Stomach (tissue), 9 donors: Measurements from ENCODE around the gene NUDT6. TPM values are rescaled to one million over a fixed set of nuclear protein-coding genes. Genes with fewer than 3 reads are reported as not detected.
"Not testable (repeated sequence)": the region's sequence is repeated elsewhere in the genome, so short reads cannot be mapped to it uniquely, and the experiment has no call there.

ENCODE experiments used
- DNase-seq, 2 donors: peaks; one replicate each; pipeline versions ENCODE4 v3.0.0 to v3.0.0-alpha.2; 2013 to 2019
- H3K27ac ChIP-seq, 5 donors: fragments of 200-600 bp in 4 of 5; sonication (generic) in 4 of 5; one replicate each; pipeline ENCODE4 v1.5.1; 2013 to 2019; ENCODE audit warnings: mild to moderate bottlenecking in 1 of 5, moderate library complexity in 1 of 5
- H3K27me3 ChIP-seq, 3 donors: fragments of 200-600 bp; sonication (generic); one replicate each; pipeline ENCODE4 v1.5.1; 2017 to 2019; ENCODE audit warnings: mixed run types in 1 of 3
- H3K36me3 ChIP-seq, 4 donors: fragments of 200-600 bp; sonication (generic); 1 replicate in 3 of 4; 2 replicates in 1 of 4; pipeline ENCODE4 v1.5.1; 2016 to 2019
- H3K4me1 ChIP-seq, 4 donors: fragments of 200-600 bp; sonication (generic); one replicate each; pipeline ENCODE4 v1.5.1; 2016 to 2019
- H3K4me3 ChIP-seq, 4 donors: fragments of 200-600 bp; sonication (generic) in 3 of 4; one replicate each; pipeline ENCODE4 v1.5.1; 2016 to 2019; ENCODE audit warnings: mild to moderate bottlenecking in 1 of 4
- H3K9me3 ChIP-seq, 4 donors: fragments of 200-600 bp; sonication (generic); one replicate each; pipeline ENCODE4 v1.5.1; 2016 to 2019
- CTCF ChIP-seq, 7 experiments: fragments of 450-650 bp in 4 of 7; fragments of 200-600 bp in 3 of 7; sonication (generic) in 3 of 7; IDR thresholded peaks; one replicate each; pipeline ENCODE4 v1.5.1; 2016 to 2019; ENCODE audit warnings: antibody characterized with exemption in 7 of 7, control low read depth in 2 of 7, mild to moderate bottlenecking in 1 of 7
- EP300 ChIP-seq: sonication (generic); formaldehyde crosslinking; IDR thresholded peaks from one replicate; pipeline ENCODE4 v1.6.1; 2017; ENCODE audit warnings: antibody characterized with exemption
- POLR2A ChIP-seq, 4 donors: fragments of 450-650 bp; IDR thresholded peaks; one replicate each; pipeline ENCODE4 v1.6.1; 2016; ENCODE audit warnings: antibody characterized with exemption in 4 of 4, control low read depth in 2 of 4, mild to moderate bottlenecking in 1 of 4, moderate library complexity in 1 of 4
- POLR2AphosphoS5 ChIP-seq, 3 donors: sonication (generic); formaldehyde crosslinking; IDR thresholded peaks; one replicate each; pipeline ENCODE4 v1.6.1; 2016; ENCODE audit warnings: antibody characterized with exemption in 3 of 3
- WGBS, 5 donors: extraction: QIAGEN DNeasy Blood & Tissue Kit in 3 of 5; methylation state at CpG; one replicate each; pipeline versions ENCODE4 v1.1.5 to v1.1.7; 2013 to 2018; 5-methylcytosine and 5-hydroxymethylcytosine counted together
- intact Hi-C: fragments of 100-400 bp; cut with DNase I; formaldehyde crosslinking; loops from one replicate; pipeline ENCODE4 v1.15.1; 2023; ENCODE audit warnings: low total_unique reads
- polyA plus RNA-seq, 3 donors: library from polyadenylated mRNA; stranded (reverse); fragments of 200-250 nt; gene quantifications; one replicate each; pipeline ENCODE4 v1.2.3, GENCODE V29; 2013
- total RNA-seq, 5 donors: library from RNA; depleted of rRNA; stranded (reverse); fragments of >200 nt; gene quantifications; one replicate each; pipeline versions ENCODE4 v1.1.0 to v1.2.3, GENCODE V29; 2014 to 2016
- donor health status: healthy with polysubstance abuse.
- donor health status: Bipolar disorder and iron deficiency.
- donor health status: healthy.

Gene NUDT6
- total and polyA plus RNA-seq, 8 donors: 0.58 to 10.5 (median 5.7) TPM; not detected in 1

GRCh38 chr4:122948671-122949070 is 26.3 kb upstream of the NUDT6 start:
- H3K36me3 ChIP-seq: peaks cover 45 to 85% (median 81%) of the 10 kb centered on the region in 4 donors
- H3K4me1 ChIP-seq: no peaks in the 10 kb centered on the region
- no peak overlapping the region for H3K4me3 ChIP-seq
- intact Hi-C loops: no loop called here
- H3K27ac ChIP-seq: no peak overlapping the region
- no peak for DNase-seq
- no peak for TF ChIP-seq POLR2A (IDR thresholded peaks at IDR 0.05)
- TF ChIP-seq POLR2AphosphoS5 (IDR thresholded peaks at IDR 0.05): no peak
- no peak for TF ChIP-seq CTCF (IDR thresholded peaks at IDR 0.05)
- H3K9me3 ChIP-seq: no peaks in the 10 kb centered on the region
- 96 to 98% (median 96%) methylated on average over 4 of the region's 4 CpGs for WGBS, 5 donors
- no peaks in the 10 kb centered on the region for H3K27me3 ChIP-seq

DNA sequence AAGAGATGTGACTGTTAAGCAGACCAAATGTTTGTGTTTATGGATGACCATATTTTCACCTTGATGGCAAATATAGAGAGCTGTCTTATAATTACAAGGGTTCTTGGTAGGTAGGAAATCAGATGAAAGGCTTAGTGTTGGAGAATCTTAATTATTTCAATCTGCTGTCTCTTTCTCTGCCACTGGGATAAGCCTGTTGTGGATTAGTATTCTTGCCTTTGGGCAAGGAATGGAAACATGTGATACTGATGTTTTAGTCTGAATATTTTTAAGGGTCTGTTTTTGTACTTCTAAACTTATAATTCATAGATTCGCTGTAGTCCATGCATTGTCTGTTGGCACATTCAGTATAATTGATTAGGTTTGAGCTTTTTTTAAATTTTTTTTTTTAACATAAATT is 23.7 kb upstream of the NUDT6 start:
- H3K4me3 ChIP-seq: no peak overlapping the region
- intact Hi-C loops: no loop called here
- no peaks in the 10 kb centered on the region for H3K27me3 ChIP-seq
- DNase-seq: no peak
- TF ChIP-seq POLR2A (IDR thresholded peaks at IDR 0.05) (no peak), EP300 (no peak), POLR2AphosphoS5 (IDR thresholded peaks at IDR 0.05) (no peak), CTCF (IDR thresholded peaks at IDR 0.05) (no peak)
- no peaks in the 10 kb centered on the region for H3K4me1 ChIP-seq
- H3K9me3 ChIP-seq: no peaks in the 10 kb centered on the region
- WGBS, 5 donors: 90 to 100% (median 98%) methylated on average over 1 of the region's 1 CpG
- no peak overlapping the region for H3K27ac ChIP-seq
- H3K36me3 ChIP-seq: peaks cover 33 to 63% (median 57%) of the 10 kb centered on the region in 4 donors

GRCh38 chr4:122945136-122945535 is 22.7 kb upstream of the NUDT6 start:
- intact Hi-C loops, DNase-seq: not testable (repeated sequence)
- 91 to 97% (median 93%) methylated on average over 10 to 17 of the region's 17 CpGs for WGBS, 5 donors

DNA sequence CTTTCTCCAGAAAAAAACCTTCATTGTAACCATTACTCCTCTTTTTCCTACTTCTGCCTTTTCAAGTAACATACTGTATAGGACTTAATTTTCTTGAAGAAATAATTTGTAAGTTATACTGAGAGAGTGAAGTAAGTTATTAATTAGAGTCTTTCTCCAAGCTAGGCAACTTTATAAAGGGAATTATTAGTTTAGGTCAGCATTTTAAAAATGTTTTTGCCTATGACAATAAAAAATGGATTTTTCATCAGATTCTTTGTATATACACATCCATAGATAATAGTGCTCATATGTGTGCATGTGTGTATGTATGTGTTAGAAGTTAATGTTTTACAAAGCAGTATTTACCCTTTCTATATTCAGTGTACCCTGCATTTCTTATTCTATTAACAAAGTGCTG is 10.4 kb upstream of the NUDT6 start:
- Histone ChIP-seq H3K9me3 (no peaks in the 10 kb centered on the region), H3K27ac (no peak overlapping the region), H3K36me3 (peaks cover 4 to 78% (median 70%) of the 10 kb centered on the region in 4 donors), H3K4me1 (no peaks in the 10 kb centered on the region), H3K27me3 (no peaks in the 10 kb centered on the region), H3K4me3 (no peak overlapping the region)
- no peak for DNase-seq
- intact Hi-C loops: no loop called here
- TF ChIP-seq POLR2AphosphoS5 (IDR thresholded peaks at IDR 0.05): no peak
- no peak for TF ChIP-seq CTCF (IDR thresholded peaks at IDR 0.05)
- TF ChIP-seq EP300: no peak
- no peak for TF ChIP-seq POLR2A (IDR thresholded peaks at IDR 0.05)

More at GRCh38 chr4:122945136-122945535, 22.7 kb upstream of the NUDT6 start:
- not testable (repeated sequence) for H3K27ac ChIP-seq, H3K4me1 ChIP-seq, H3K9me3 ChIP-seq, H3K27me3 ChIP-seq, H3K4me3 ChIP-seq
- H3K36me3 ChIP-seq: peaks cover 26 to 53% (median 47%) of the 10 kb centered on the region in 4 donors

DNA sequence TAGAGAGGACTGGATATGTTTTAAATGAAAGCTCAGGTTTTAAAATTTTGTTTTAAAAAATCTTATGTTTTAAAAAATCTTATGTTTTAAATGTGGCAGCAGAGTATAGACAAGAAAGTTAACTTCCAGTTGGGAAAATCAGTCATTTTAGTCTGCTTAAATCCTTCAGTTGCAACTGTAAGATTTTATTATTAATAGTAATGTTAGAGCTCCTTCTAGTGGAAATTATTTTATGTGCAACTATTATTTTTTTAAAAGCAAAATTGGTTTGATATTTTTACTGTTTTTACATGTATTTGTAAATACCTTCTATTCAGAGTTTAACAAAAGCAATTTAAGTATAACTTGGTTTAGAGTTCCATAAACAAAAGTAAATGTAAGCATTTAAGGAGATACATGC is 8.5 kb upstream of the NUDT6 start:
- Histone ChIP-seq H3K4me3 (no peak overlapping the region), H3K4me1 (peaks cover 0 to 5% (median 0%) of the 10 kb centered on the region in 4 donors), H3K9me3 (no peaks in the 10 kb centered on the region), H3K36me3 (peaks cover 0 to 59% (median 53%) of the 10 kb centered on the region in 4 donors), H3K27ac (no peak overlapping the region), H3K27me3 (no peaks in the 10 kb centered on the region)
- DNase-seq: peak in 1 of 2 donors; percentile 9
- intact Hi-C loops: no loop called here
- TF ChIP-seq CTCF (IDR thresholded peaks at IDR 0.05) (peak in 2 of 7 experiments; percentile 62 to 64), EP300 (no peak)
